Measurements from ENCODE around the gene TMEM37.

TMEM37 gene

GRCh38 chr2:119428488-119429224, 3.0 kb upstream of the TMEM37 start:
- DNase-seq (ENCODE audit: insufficient read length, low spot score): no peak
- TF ChIP-seq CTCF (IDR thresholded peaks at IDR 0.05; ENCODE audit: insufficient read depth, missing control alignments): no peak
- no peak for FAIRE-seq

GRCh38 chr2:119429225-119429981, 2.3 kb upstream of the TMEM37 start:
- FAIRE-seq (no peak), DNase-seq (ENCODE audit: insufficient read length, low spot score) (no peak)
- TF ChIP-seq CTCF (IDR thresholded peaks at IDR 0.05; ENCODE audit: insufficient read depth, missing control alignments): no peak

- TF ChIP-seq CTCF (IDR thresholded peaks at IDR 0.05; ENCODE audit: insufficient read depth, missing control alignments): no peak
- DNase-seq (ENCODE audit: insufficient read length, low spot score): no peak
- no peak for FAIRE-seq
These were observed 1.6 kb upstream of the TMEM37 start for GRCh38 chr2:119430023-119430498.

GRCh38 chr2:119431976-119432850, 559 bp downstream of the TMEM37 start:
- TF ChIP-seq CTCF (IDR thresholded peaks at IDR 0.05; ENCODE audit: insufficient read depth, missing control alignments): no peak
- no peak for FAIRE-seq
- DNase-seq (ENCODE audit: insufficient read length, low spot score): no peak

- FAIRE-seq (no peak), DNase-seq (ENCODE audit: insufficient read length, low spot score) (no peak)
- TF ChIP-seq CTCF (IDR thresholded peaks at IDR 0.05; ENCODE audit: insufficient read depth, missing control alignments): no peak
These were observed 1.3 kb downstream of the TMEM37 start for GRCh38 chr2:119432851-119433522.

GRCh38 chr2:119433636-119434327, 2.1 kb downstream of the TMEM37 start:
- TF ChIP-seq CTCF (IDR thresholded peaks at IDR 0.05; ENCODE audit: insufficient read depth, missing control alignments): no peak
- DNase-seq (ENCODE audit: insufficient read length, low spot score) (no peak), FAIRE-seq (no peak)

All from D721Med (cell line).